Neural cell (in vitro differentiated cells): ENCODE data around the gene PRKG1. TPM values are rescaled to one million over a fixed set of nuclear protein-coding genes. Genes with fewer than 3 reads are reported as not detected.

ENCODE experiments used
- H2AFZ ChIP-seq: fragments of 200-600, 300-800 bp; sonication (generic), shearing (Covaris generic); 2 replicates; pipeline ENCODE4 v1.6.0; 2014; ENCODE audit warnings: low read depth, mild to moderate bottlenecking, antibody characterized with exemption, low read length, moderate library complexity
- H3F3A ChIP-seq: fragments of 200-600 bp; shearing (Covaris generic); 2 replicates; pipeline ENCODE4 v1.6.1; 2016; ENCODE audit warnings: mild to moderate bottlenecking, moderate library complexity, mixed read lengths, antibody characterized with exemption, low read length; ENCODE audit not compliant: insufficient read depth, poor library complexity, severe bottlenecking
- H3K27ac ChIP-seq: fragments of 200-600, 300-800 bp; sonication (generic), shearing (Covaris generic); 2 replicates; pipeline ENCODE4 v1.5.1; 2014; ENCODE audit warnings: mild to moderate bottlenecking, low read length, moderate library complexity
- H3K27me3 ChIP-seq: fragments of 300-800, 200-600 bp; sonication (generic), shearing (Covaris generic); 2 replicates; pipeline ENCODE4 v1.6.0; 2014; ENCODE audit warnings: mild to moderate bottlenecking, low read depth, low read length, moderate library complexity; ENCODE audit not compliant: insufficient read depth
- H3K36me3 ChIP-seq: fragments of 300-800, 200-600 bp; sonication (generic), shearing (Covaris generic); 2 replicates; pipeline ENCODE4 v1.5.1; 2014; ENCODE audit warnings: mild to moderate bottlenecking, antibody characterized with exemption, low read length, moderate library complexity; ENCODE audit not compliant: insufficient read depth
- H3K4me2 ChIP-seq: fragments of 300-800, 200-600 bp; sonication (generic), shearing (Covaris generic); 2 replicates; pipeline ENCODE4 v1.6.0; 2014; ENCODE audit warnings: mild to moderate bottlenecking, low read length
- H3K4me3 ChIP-seq: fragments of 300-800, 200-600 bp; sonication (generic), shearing (Covaris generic); 2 replicates; pipeline ENCODE4 v1.5.1; 2014; ENCODE audit warnings: mild to moderate bottlenecking, low read length, moderate library complexity
- H3K79me2 ChIP-seq: fragments of 200-600 bp; shearing (Covaris generic); replicated peaks from 2 replicates; pipeline ENCODE4 v1.6.0; 2014; ENCODE audit warnings: mild to moderate bottlenecking, low read length, moderate library complexity; ENCODE audit not compliant: insufficient read depth
- H3K9ac ChIP-seq: fragments of 300-800, 200-600 bp; sonication (generic), shearing (Covaris generic); 2 replicates; pipeline ENCODE4 v1.6.1; 2016; ENCODE audit warnings: mild to moderate bottlenecking, low read length, mixed read lengths
- H3K9me2 ChIP-seq: fragments of 200-600 bp; shearing (Covaris generic); 2 replicates; pipeline ENCODE4 v1.6.1; 2016; ENCODE audit warnings: mild to moderate bottlenecking, low read length, mixed read lengths; ENCODE audit not compliant: insufficient read depth
- H3K9me3 ChIP-seq: fragments of 200-600, 300-800 bp; sonication (generic), shearing (Covaris generic); 2 replicates; pipeline ENCODE4 v1.6.1; 2016; ENCODE audit warnings: mild to moderate bottlenecking, mixed run types, low read length, moderate library complexity, mixed read lengths
- H4K20me1 ChIP-seq: fragments of 200-600 bp; shearing (Covaris generic); 2 replicates; pipeline ENCODE4 v1.6.1; 2016; ENCODE audit warnings: mild to moderate bottlenecking, mixed run types; ENCODE audit not compliant: insufficient read depth
- EP300 ChIP-seq: fragments of 450-650 bp; conservative IDR thresholded peaks from 2 replicates; pipeline ENCODE4 v1.6.1; 2014; ENCODE audit warnings: antibody characterized with exemption, mild to moderate bottlenecking, moderate library complexity; ENCODE audit not compliant: poor library complexity, severe bottlenecking
- EZH2 ChIP-seq: fragments of 200-600, 300-800 bp; shearing (Covaris generic), sonication (generic); IDR thresholded peaks from 2 replicates; pipeline ENCODE4 v1.6.1; 2014; ENCODE audit warnings: antibody characterized with exemption, low read length, borderline replicate concordance, mild to moderate bottlenecking; ENCODE audit not compliant: insufficient read depth, poor library complexity, severe bottlenecking
- MXI1 ChIP-seq: fragments of 450-650 bp; conservative IDR thresholded peaks from 2 replicates; pipeline ENCODE4 v1.6.1; 2014; ENCODE audit warnings: antibody characterized with exemption, mild to moderate bottlenecking; ENCODE audit not compliant: poor library complexity, severe bottlenecking
- POLR2AphosphoS5 ChIP-seq: IDR thresholded peaks from 2 replicates; pipeline ENCODE4 v1.6.1; 2012
- RAD21 ChIP-seq: fragments of 450-650 bp; conservative IDR thresholded peaks from 2 replicates; pipeline ENCODE4 v1.6.1; 2014; ENCODE audit warnings: antibody characterized with exemption, mild to moderate bottlenecking, moderate library complexity
- REST ChIP-seq: IDR thresholded peaks from 2 replicates; pipeline ENCODE4 v1.6.1; 2012; ENCODE audit warnings: borderline replicate concordance
- SMC3 ChIP-seq: fragments of 450-650 bp; conservative IDR thresholded peaks from 2 replicates; pipeline ENCODE4 v1.6.1; 2014; ENCODE audit warnings: antibody characterized with exemption, mild to moderate bottlenecking, moderate library complexity; ENCODE audit not compliant: poor library complexity
- TAF1 ChIP-seq: IDR thresholded peaks from 2 replicates; pipeline ENCODE4 v1.6.1; 2012; ENCODE audit warnings: low read depth
- polyA plus RNA-seq: library from polyadenylated mRNA; depleted of rRNA; stranded (reverse); fragments of >200 nt; gene quantifications from 2 replicates; pipeline ENCODE4 v1.2.3, GENCODE V29; 2014
- TF ChIP-seq, protein P1 (sequence below): fragments of 450-650 bp; IDR thresholded peaks from 2 replicates; pipeline ENCODE4 v1.5.1; 2014; ENCODE audit warnings: antibody characterized with exemption, mild to moderate bottlenecking, moderate library complexity; ENCODE audit not compliant: poor library complexity, severe bottlenecking

PRKG1 gene
- polyA plus RNA-seq, 1 donor from 2014 or later, result 2.2 TPM

DNA sequence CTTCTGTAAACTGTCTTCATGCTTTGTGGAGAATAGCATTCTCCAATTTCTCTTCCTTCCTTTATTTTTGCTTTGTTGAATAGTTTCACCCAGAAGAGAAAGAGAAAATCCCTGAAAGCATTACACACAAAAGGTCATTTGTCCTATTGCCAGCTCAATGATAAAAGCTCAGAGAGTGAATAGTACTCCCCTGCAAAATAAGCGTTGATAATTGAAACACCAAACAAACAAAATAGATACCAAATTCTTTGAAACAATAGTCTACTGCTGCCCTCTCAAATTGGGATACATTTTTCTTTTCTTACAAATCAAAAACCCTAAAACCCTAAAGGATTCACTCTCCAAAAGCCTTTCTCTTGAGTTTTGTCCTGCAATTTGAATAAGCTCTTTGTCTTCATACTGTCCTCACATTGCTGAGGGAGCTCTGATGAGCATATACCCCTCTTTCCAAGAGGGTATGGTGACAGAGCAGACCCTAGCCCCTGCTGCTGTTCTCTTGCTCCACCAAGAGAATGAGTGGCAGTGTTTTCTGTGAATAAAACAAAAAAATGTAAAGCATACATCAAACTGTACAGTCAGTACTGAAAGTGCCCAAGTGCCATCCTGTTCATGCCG lies 490.7 kb downstream of the PRKG1 start:
- Histone ChIP-seq H3K36me3 (no peaks in the 10 kb centered on the region), H2AFZ (no peak overlapping the region), H3K79me2 (no peaks in the 10 kb centered on the region), H3K9me3 (no peaks in the 10 kb centered on the region), H3K9ac (no peak overlapping the region), H3K4me3 (no peak overlapping the region), H3K27me3 (no peaks in the 10 kb centered on the region), H3F3A (no peaks in the 10 kb centered on the region), H3K4me2 (no peak overlapping the region), H4K20me1 (no peaks in the 10 kb centered on the region), H3K27ac (no peak overlapping the region), H3K9me2 (no peaks in the 10 kb centered on the region)
- TF ChIP-seq RAD21, result no peak
- TF ChIP-seq, protein P1, sequence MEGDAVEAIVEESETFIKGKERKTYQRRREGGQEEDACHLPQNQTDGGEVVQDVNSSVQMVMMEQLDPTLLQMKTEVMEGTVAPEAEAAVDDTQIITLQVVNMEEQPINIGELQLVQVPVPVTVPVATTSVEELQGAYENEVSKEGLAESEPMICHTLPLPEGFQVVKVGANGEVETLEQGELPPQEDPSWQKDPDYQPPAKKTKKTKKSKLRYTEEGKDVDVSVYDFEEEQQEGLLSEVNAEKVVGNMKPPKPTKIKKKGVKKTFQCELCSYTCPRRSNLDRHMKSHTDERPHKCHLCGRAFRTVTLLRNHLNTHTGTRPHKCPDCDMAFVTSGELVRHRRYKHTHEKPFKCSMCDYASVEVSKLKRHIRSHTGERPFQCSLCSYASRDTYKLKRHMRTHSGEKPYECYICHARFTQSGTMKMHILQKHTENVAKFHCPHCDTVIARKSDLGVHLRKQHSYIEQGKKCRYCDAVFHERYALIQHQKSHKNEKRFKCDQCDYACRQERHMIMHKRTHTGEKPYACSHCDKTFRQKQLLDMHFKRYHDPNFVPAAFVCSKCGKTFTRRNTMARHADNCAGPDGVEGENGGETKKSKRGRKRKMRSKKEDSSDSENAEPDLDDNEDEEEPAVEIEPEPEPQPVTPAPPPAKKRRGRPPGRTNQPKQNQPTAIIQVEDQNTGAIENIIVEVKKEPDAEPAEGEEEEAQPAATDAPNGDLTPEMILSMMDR, result no peak
- TF ChIP-seq TAF1, result no peak
- no peak for TF ChIP-seq MXI1
- TF ChIP-seq SMC3, result no peak
- TF ChIP-seq EZH2, result no peak
- TF ChIP-seq REST, result no peak
- no peak for TF ChIP-seq POLR2AphosphoS5
- no peak for TF ChIP-seq EP300

GRCh38 chr10:51567271-51567670 lies 493.0 kb downstream of the PRKG1 start:
- Histone ChIP-seq H3K9me3 (no peaks in the 10 kb centered on the region), H3F3A (no peaks in the 10 kb centered on the region), H4K20me1 (no peaks in the 10 kb centered on the region), H3K4me3 (no peak overlapping the region), H3K79me2 (no peaks in the 10 kb centered on the region), H3K27me3 (no peaks in the 10 kb centered on the region), H3K4me2 (no peak overlapping the region), H3K27ac (no peak overlapping the region), H2AFZ (no peak overlapping the region), H3K36me3 (no peaks in the 10 kb centered on the region), H3K9me2 (no peaks in the 10 kb centered on the region), H3K9ac (no peak overlapping the region)
- TF ChIP-seq EZH2, result no peak
- no peak for TF ChIP-seq EP300
- no peak for TF ChIP-seq TAF1
- TF ChIP-seq MXI1, result no peak
- no peak for TF ChIP-seq REST
